Sciatic nerve (tissue), 2 donors: ENCODE measurements around the gene IL36A. TPM values are rescaled to one million over a fixed set of nuclear protein-coding genes. Genes with fewer than 3 reads are reported as not detected.

Experiments
- ATAC-seq: fragments of 200-7000 bp; cut with Tn5 transposase; one replicate; pipeline ENCODE4 v1.9.1; 2020; ENCODE audit warnings: mild to moderate bottlenecking, moderate library complexity
- DNase-seq: peaks from one replicate; pipeline ENCODE4 v3.0.0-alpha.2; 2020; ENCODE audit warnings: low spot score
- intact Hi-C: fragments of 100-400 bp; cut with DNase I; formaldehyde crosslinking; loops from one replicate; pipeline ENCODE4 v1.14.2; 2022
- total RNA-seq: library from RNA; stranded (reverse); fragmentation: NEBNext Ultra II Directional; extraction: Animal tissue kit (Norgen Biotek cat#: 25700); gene quantifications from one replicate; pipeline ENCODE4 v1.2.1, GENCODE V29; 2021
- donor health status: DM: no; HTN: no; CAD: no.
- donor health status: DM: no; HTN: no; CAD: no.

The IL36A gene
- total RNA-seq, 1 donor from 2014 or later: not detected

- ATAC-seq (no peak), DNase-seq (no peak)
- intact Hi-C loops: no loop called here
Measured at GRCh38 chr2:113038291-113038690, 33.0 kb downstream of the IL36A start.

- intact Hi-C loops: no loop called here
- DNase-seq (no peak), ATAC-seq (no peak)
Measured at GRCh38 chr2:113039158-113039557, 33.9 kb downstream of the IL36A start.

GRCh38 chr2:113039719-113040118, 34.5 kb downstream of the IL36A start:
- intact Hi-C loops: no loop called here
- DNase-seq: no peak
- no peak for ATAC-seq

GRCh38 chr2:113041871-113042270, 36.6 kb downstream of the IL36A start:
- no peak for ATAC-seq
- DNase-seq: no peak
- intact Hi-C loops: no loop called here

GRCh38 chr2:113046465-113046864, 41.2 kb downstream of the IL36A start:
- intact Hi-C loops: no loop called here
- no peak for DNase-seq

GRCh38 chr2:113050921-113051895, 45.9 kb downstream of the IL36A start:
- ATAC-seq (no peak), DNase-seq (no peak)
- intact Hi-C loops: no loop called here

More at GRCh38 chr2:113046465-113046864, 41.2 kb downstream of the IL36A start:
- no peak for ATAC-seq

- no peak for ATAC-seq
- DNase-seq: no peak
- intact Hi-C loops: no loop called here
Measured at GRCh38 chr2:113052396-113052917, 47.2 kb downstream of the IL36A start, which contains the start of gene IL36B. TSS of gene IL36B (minus strand) at chr2:113052867.

GRCh38 chr2:113053666-113054065, 48.4 kb downstream of the IL36A start:
- ATAC-seq (no peak), DNase-seq (no peak)
- intact Hi-C loops: no loop called here

- ATAC-seq (no peak), DNase-seq (no peak)
- intact Hi-C loops: no loop called here
Measured at GRCh38 chr2:113054066-113054465, 48.8 kb downstream of the IL36A start.

GRCh38 chr2:113056521-113056920, 51.3 kb downstream of the IL36A start:
- no peak for ATAC-seq
- intact Hi-C loops: no loop called here
- no peak for DNase-seq

- ATAC-seq (no peak), DNase-seq (no peak)
- intact Hi-C loops: no loop called here
Measured at GRCh38 chr2:113057117-113057516, 51.9 kb downstream of the IL36A start.

Other genes with a start within 250 kb of the IL36A start
- gene CKAP2L, start 240.8 kb upstream of the IL36A start, total RNA-seq: 0.62 TPM
- 0.18 TPM for gene IL1A, start 221.0 kb upstream of the IL36A start, total RNA-seq
- gene IL1B, start 168.7 kb upstream of the IL36A start, total RNA-seq: 23.6 TPM
- gene IL37, start 94.3 kb upstream of the IL36A start, total RNA-seq: not detected
- not detected for gene IL36G, start 27.5 kb upstream of the IL36A start, total RNA-seq
- gene IL36B, start 47.4 kb downstream of the IL36A start, total RNA-seq: not detected
- gene IL36RN, start 53.7 kb downstream of the IL36A start, total RNA-seq: not detected
- not detected for gene IL1F10, start 62.5 kb downstream of the IL36A start, total RNA-seq
- gene IL1RN, start 122.1 kb downstream of the IL36A start, total RNA-seq: 15.0 TPM
- gene PSD4, start 168.5 kb downstream of the IL36A start, total RNA-seq: 20.3 TPM